H1 (cell line): Measurements from ENCODE around the gene CYTH1. TPM values are rescaled to one million over a fixed set of nuclear protein-coding genes. Genes with fewer than 3 reads are reported as not detected.

ENCODE experiments used
- CHD1 ChIP-seq: IDR thresholded peaks from 2 replicates; pipeline ENCODE4 v1.6.1; 2012; ENCODE audit warnings: low read depth, low read length, improper control_type of control experiment
- RNF2 ChIP-seq: fragments of 200-900, 300-1000 bp; sonication (generic); IDR thresholded peaks from 2 replicates; pipeline ENCODE4 v1.7.1; 2016; ENCODE audit warnings: borderline replicate concordance, low read depth, mild to moderate bottlenecking, antibody characterized with exemption, low read length; ENCODE audit not compliant: poor library complexity, severe bottlenecking; ENCODE audit errors: missing control alignments
- SIRT6 ChIP-seq: IDR thresholded peaks from one replicate; pipeline ENCODE4 v1.7.1; 2012; ENCODE audit warnings: low read length, inconsistent platforms
- YY1 ChIP-seq: IDR thresholded peaks from 2 replicates; pipeline ENCODE4 v1.6.1; 2011; ENCODE audit warnings: low read depth, mild to moderate bottlenecking, low read length
- polyA plus RNA-seq, 7 experiments: library from polyadenylated mRNA; depleted of rRNA in 3 of 7; stranded (reverse) in 5 of 7; unstranded in 2 of 7; fragments of >200 nt in 5 of 7; fragments of 200-250 nt in 2 of 7; gene quantifications; 1 replicate in 5 of 7; 2 replicates in 1 of 7; 4 replicates in 1 of 7; pipeline versions ENCODE4 v1.2.1 to v1.2.3, GENCODE V29; 2011 to 2013; ENCODE audit warnings: missing spikeins in 2 of 7, mixed read lengths in 2 of 7
- total RNA-seq: library from RNA; stranded (reverse); fragmentation: NEBNext Ultra II Directional; extraction: Animal tissue kit (Norgen Biotek cat#: 25700); gene quantifications from 2 replicates; pipeline ENCODE4 v1.2.1, GENCODE V29; 2021

The CYTH1 gene
- total and polyA plus RNA-seq, 2 of the 8 experiments (the other 6 are each of a cell fraction or from before 2014, with no cell fraction given) = 12.8 to 14.8 TPM

GRCh38 chr17:78724999-78725398, 57.1 kb downstream of the CYTH1 start (continued):
- TF ChIP-seq RNF2 (no peak), YY1 (no peak), SIRT6 (no peak), CHD1 (no peak)
